Fibroblast of villous mesenchyme (primary cell): ENCODE results near the gene PLB1. TPM values are rescaled to one million over a fixed set of nuclear protein-coding genes. Genes with fewer than 3 reads are reported as not detected.

Experiments used
- DNase-seq: peaks from one replicate; pipeline ENCODE4 v3.0.0-alpha.2; 2010; ENCODE audit warnings: low read depth
- H3K4me3 ChIP-seq: 2 replicates; pipeline ENCODE4 v1.5.1; 2011; ENCODE audit warnings: low read depth, mild to moderate bottlenecking, low read length
- total RNA-seq: library from RNA; depleted of rRNA; stranded (reverse); fragments of >200 nt; gene quantifications from 2 replicates; pipeline ENCODE4 v1.2.3, GENCODE V29; 2012
- TF ChIP-seq, protein P1 (sequence below): IDR thresholded peaks from 2 replicates; pipeline ENCODE4 v1.5.1; 2012; ENCODE audit warnings: low read depth, mild to moderate bottlenecking, low read length; ENCODE audit not compliant: insufficient read depth

The PLB1 gene
- total RNA-seq, 1 donor, result 3.0 TPM

DNA sequence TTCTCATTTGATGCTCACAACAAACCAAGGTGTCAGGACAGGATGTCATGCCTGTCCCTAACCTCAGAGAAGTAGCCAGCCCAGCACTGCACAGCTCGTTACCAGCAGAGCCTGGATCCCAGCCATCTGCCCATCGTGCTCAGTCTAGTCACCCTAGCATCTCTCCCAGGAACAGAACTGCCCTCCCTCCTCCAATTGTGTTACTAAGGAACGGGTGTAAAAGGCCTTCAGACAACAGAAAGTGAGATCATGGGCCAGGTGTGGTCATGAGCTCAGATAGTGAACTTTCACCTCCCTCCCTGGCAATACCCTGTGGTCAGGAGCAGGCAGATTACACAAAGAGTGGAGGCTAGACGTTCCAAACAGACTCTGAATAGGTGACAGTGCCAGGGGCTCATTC is 144.0 kb downstream of the PLB1 start:
- no peak overlapping the region for H3K4me3 ChIP-seq
- TF ChIP-seq, protein P1, sequence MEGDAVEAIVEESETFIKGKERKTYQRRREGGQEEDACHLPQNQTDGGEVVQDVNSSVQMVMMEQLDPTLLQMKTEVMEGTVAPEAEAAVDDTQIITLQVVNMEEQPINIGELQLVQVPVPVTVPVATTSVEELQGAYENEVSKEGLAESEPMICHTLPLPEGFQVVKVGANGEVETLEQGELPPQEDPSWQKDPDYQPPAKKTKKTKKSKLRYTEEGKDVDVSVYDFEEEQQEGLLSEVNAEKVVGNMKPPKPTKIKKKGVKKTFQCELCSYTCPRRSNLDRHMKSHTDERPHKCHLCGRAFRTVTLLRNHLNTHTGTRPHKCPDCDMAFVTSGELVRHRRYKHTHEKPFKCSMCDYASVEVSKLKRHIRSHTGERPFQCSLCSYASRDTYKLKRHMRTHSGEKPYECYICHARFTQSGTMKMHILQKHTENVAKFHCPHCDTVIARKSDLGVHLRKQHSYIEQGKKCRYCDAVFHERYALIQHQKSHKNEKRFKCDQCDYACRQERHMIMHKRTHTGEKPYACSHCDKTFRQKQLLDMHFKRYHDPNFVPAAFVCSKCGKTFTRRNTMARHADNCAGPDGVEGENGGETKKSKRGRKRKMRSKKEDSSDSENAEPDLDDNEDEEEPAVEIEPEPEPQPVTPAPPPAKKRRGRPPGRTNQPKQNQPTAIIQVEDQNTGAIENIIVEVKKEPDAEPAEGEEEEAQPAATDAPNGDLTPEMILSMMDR, result no peak
- DNase-seq, result no peak

DNA sequence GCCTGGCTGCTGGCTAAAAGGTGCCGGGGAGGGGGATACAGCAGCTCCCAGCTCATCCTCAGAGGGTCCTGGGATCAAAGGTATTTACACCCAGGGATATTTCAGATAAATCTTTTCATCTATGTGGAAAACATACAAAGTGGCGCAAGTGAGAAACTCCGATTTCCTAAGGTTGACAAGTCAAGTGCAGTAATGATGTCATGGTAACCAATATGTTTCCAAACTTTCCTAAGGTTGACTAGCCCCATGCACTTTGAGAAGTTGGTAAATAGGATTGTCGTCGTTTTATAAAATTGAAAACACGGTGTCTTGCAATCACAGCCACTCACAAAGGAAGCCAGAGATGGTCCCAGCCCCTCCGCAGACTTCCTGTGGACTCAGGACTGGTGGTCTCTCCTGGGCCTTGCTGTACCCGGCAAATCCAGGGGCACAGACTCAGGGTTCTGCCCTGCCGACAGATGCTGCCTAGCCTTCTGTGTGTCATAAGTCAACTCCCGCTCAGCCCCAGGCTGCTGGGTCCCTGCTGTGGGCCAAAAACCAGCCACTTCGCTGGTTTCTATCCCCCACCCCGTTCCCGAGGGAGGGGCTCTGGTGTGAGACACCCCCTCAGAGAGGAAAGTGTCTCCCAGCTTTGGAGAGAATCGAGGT is 144.5 kb downstream of the PLB1 start:
- no peak overlapping the region for H3K4me3 ChIP-seq
- TF ChIP-seq, protein P1, result no peak
- DNase-seq, result no peak

DNA sequence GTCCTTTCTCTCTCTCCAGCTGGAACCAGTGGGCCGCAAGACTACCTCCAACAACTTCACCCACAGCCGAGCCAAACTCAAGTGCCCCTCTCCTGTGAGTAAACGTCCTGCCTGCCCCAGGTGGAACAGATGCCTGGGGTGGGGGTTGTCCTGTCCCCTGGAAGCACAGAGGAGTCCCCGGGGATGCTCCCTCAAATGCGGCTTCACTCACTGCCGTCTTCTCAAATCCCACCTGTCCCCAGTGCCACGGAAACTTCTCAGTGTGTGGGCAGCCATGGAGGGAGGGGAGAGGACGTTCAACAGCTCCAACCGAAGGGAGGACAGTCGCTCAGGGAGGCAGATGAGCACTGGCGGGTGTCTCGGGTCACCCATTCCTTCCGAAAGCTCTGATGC is 145.0 kb downstream of the PLB1 start:
- H3K4me3 ChIP-seq, result no peak overlapping the region
- TF ChIP-seq, protein P1, result no peak
- DNase-seq, result no peak

DNA sequence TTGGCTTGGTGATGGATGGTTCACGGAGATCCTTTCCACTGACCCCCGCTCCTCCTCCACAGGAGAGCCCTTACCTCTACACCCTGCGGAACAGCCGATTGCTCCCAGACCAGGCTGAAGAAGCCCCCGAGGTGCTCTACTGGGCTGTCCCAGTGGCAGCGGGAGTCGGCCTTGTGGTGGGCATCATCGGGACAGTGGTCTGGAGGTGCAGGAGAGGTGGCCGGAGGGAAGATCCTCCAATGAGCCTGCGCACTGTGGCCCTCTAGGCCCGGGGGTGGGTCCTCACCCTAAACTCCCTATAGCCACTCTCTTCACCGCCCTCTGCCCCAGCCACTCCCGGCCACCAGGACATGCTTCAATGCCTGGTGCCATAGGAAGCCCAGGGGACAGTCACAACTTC is 146.9 kb downstream of the PLB1 start:
- H3K4me3 ChIP-seq, result no peak overlapping the region
- TF ChIP-seq, protein P1, result no peak
- no peak for DNase-seq

DNA sequence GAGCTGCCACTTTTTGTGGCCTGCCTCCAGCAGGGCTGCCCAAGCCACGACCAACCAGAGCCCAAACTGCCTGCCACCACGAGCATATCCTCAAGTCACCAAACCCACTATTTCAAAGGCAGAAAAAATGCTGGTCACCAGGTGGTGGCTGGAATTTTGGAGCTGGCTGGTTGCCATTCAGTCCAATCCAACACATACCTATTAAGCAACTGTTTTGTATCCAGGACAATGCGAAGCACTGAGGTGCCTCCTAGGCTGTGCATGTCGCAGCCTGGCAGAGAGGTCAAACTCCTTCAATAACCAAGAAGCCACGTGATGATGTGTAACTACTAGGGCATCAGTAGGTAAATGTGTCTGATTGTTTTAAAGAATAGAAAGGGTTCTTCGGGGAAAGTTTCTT is 147.5 kb downstream of the PLB1 start:
- TF ChIP-seq, protein P1, result no peak
- no peak for DNase-seq
- no peak overlapping the region for H3K4me3 ChIP-seq

DNA sequence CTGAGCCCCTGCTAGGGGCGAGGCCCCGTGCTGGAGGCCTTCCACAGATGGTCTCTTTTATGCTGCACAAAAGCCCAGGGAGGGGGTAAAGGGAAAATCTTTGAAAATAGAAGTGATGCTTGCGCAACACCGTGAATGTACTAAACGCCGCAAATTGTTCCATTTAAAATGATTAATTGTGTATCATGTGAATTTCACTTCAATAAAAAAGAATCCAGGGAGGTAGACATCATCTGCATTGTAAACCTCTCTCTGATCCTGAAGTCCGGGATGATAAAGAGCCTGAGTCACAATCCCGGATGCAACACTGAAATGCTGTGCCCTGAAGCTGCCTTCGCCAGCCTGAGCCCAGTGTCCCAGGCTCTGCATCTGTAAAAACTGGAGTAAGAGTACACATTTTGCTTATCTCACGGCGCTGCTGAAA is 148.1 kb downstream of the PLB1 start:
- H3K4me3 ChIP-seq, result no peak overlapping the region
- DNase-seq, result peak; percentile 90
- TF ChIP-seq, protein P1, result no peak

DNA sequence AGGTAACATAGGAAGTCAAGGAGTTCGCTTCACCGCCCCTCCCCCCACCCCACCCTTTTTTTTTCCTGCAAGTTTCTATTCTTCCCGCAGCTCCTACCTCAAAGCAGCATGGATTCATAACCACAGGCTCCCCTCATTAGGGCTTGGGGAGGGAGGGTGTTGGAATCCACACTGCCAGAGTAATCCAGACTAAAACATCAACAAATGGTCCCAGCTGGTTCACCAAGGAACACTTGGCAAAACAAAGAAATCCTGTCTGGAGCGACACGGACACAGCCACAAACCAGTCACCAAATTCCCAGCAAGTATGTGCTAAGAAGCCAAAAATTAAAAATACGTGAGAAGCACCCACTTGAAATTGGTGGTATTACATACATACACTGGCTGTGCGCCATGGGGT is 148.9 kb downstream of the PLB1 start:
- TF ChIP-seq, protein P1, result no peak
- DNase-seq, result no peak
- no peak overlapping the region for H3K4me3 ChIP-seq
